Hepatocyte (in vitro differentiated cells): ENCODE results near the gene COL5A1. TPM values are rescaled to one million over a fixed set of nuclear protein-coding genes. Genes with fewer than 3 reads are reported as not detected.

Source experiments
- DNase-seq: peaks from one replicate; pipeline ENCODE4 v3.0.0-alpha.2; 2016; ENCODE audit warnings: low spot score
- H2AFZ ChIP-seq: fragments of 200-600 bp; sonication (generic); 2 replicates; pipeline ENCODE4 v1.6.0; 2016; ENCODE audit warnings: antibody characterized with exemption, mild to moderate bottlenecking
- H3K27ac ChIP-seq: fragments of 200-600 bp; sonication (generic); 2 replicates; pipeline ENCODE4 v1.5.1; 2016; ENCODE audit warnings: mild to moderate bottlenecking
- H3K27me3 ChIP-seq: fragments of 200-600 bp; sonication (generic); 2 replicates; pipeline ENCODE4 v1.6.1; 2016
- H3K36me3 ChIP-seq: fragments of 200-600 bp; sonication (generic); replicated peaks from 2 replicates; pipeline ENCODE4 v1.5.1; 2016; ENCODE audit warnings: low read depth; ENCODE audit not compliant: insufficient read depth
- H3K4me1 ChIP-seq: fragments of 200-600 bp; sonication (generic); 2 replicates; pipeline ENCODE4 v1.5.1; 2016; ENCODE audit warnings: mild to moderate bottlenecking, moderate library complexity; ENCODE audit not compliant: insufficient read depth
- H3K4me2 ChIP-seq: fragments of 200-600 bp; sonication (generic); 2 replicates; pipeline ENCODE4 v1.6.0; 2016
- H3K4me3 ChIP-seq: fragments of 200-600 bp; sonication (generic); 2 replicates; pipeline ENCODE4 v1.5.1; 2016; ENCODE audit warnings: mild to moderate bottlenecking
- H3K79me2 ChIP-seq: fragments of 200-600 bp; sonication (generic); 2 replicates; pipeline ENCODE4 v1.6.0; 2017; ENCODE audit warnings: mild to moderate bottlenecking
- H3K9me2 ChIP-seq: fragments of 200-600 bp; sonication (generic); replicated peaks from 2 replicates; pipeline ENCODE4 v1.6.0; 2017; ENCODE audit warnings: mild to moderate bottlenecking; ENCODE audit not compliant: insufficient read depth
- H3K9me3 ChIP-seq: fragments of 200-600 bp; sonication (generic); 2 replicates; pipeline ENCODE4 v1.5.1; 2016; ENCODE audit warnings: low read depth, mild to moderate bottlenecking
- H4K20me1 ChIP-seq: fragments of 200-600 bp; sonication (generic); 2 replicates; pipeline ENCODE4 v1.6.0; 2016; ENCODE audit warnings: mild to moderate bottlenecking; ENCODE audit not compliant: insufficient read depth, poor library complexity, severe bottlenecking
- EZH2 ChIP-seq: fragments of 200-600 bp; sonication (generic); IDR thresholded peaks from 2 replicates; pipeline ENCODE4 v1.6.1; 2016; ENCODE audit warnings: antibody characterized with exemption, mild to moderate bottlenecking, borderline replicate concordance
- EZH2phosphoT487 ChIP-seq: fragments of 200-600 bp; sonication (generic); IDR thresholded peaks from one replicate; pipeline ENCODE4 v1.6.1; 2018; ENCODE audit warnings: antibody characterized with exemption, mild to moderate bottlenecking, low read depth, moderate library complexity; ENCODE audit not compliant: unreplicated experiment, severe bottlenecking
- WGBS: methylation state at CpG from one replicate; pipeline ENCODE4 v1.1.6; 2016; ENCODE audit warnings: low lambda C conversion rate; ENCODE audit errors: missing lambda C conversion rate; 5-methylcytosine and 5-hydroxymethylcytosine counted together
- polyA plus RNA-seq: library from polyadenylated mRNA; unstranded; fragments of >200 nt; fragmentation: Nextera tagmentation; extraction: Ambion mirVana; gene quantifications from 2 replicates; pipeline ENCODE4 v1.2.1, GENCODE V29; 2016
- total RNA-seq: library from RNA; depleted of rRNA; stranded (reverse); fragments of >200 nt; gene quantifications from 2 replicates; pipeline ENCODE4 v1.2.3, GENCODE V29; 2014
- TF ChIP-seq, protein P1 (sequence below): fragments of 200-600 bp; sonication (generic); IDR thresholded peaks from 2 replicates; pipeline ENCODE4 v1.5.1; 2016; ENCODE audit warnings: antibody characterized with exemption, mild to moderate bottlenecking; ENCODE audit not compliant: poor library complexity

Gene COL5A1
- total and polyA plus RNA-seq, 2 experiments from 2014 or later, result 342 to 347 TPM

DNA sequence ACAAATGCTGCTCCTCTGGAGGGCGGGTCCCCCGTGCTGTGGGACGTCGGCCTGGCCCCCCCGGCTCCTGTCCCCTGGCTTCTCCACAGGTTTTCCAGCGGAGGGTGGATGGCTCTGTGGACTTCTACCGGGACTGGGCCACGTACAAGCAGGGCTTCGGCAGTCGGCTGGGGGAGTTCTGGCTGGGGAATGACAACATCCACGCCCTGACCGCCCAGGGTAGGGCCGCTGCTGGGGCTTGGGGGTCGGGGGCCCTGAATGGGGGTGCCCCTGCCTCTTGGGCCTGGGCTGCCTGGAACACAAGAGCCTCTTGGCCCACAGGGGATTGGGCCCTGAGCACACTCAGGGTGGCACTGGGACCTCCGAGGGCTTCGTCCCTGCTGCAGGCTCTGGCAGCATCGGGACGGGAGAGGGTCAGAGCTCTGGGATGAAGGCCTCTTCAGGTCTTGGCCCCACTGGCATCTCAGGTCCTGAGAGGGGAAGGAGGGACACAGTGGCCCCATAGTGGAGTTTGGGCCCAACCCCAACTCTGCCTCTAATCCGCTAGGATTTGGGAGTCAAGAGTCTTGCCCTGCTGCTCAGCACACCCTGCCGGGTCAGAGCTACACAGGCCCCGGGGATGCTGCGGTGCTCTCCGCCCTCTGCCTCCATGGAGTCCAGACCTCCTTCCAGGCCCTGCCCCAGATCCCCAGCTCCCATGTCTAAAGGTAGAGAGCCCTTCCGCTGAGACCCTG is 244.2 kb downstream of the COL5A1 start:
- Histone ChIP-seq H3K4me3 (no peak overlapping the region), H3K4me2 (no peak overlapping the region), H3K9me2 (no peaks in the 10 kb centered on the region), H4K20me1 (no peaks in the 10 kb centered on the region), H3K79me2 (no peaks in the 10 kb centered on the region), H3K4me1 (no peaks in the 10 kb centered on the region), H2AFZ (no peak overlapping the region), H3K9me3 (no peaks in the 10 kb centered on the region), H3K27me3 (no peaks in the 10 kb centered on the region), H3K36me3 (no peaks in the 10 kb centered on the region), H3K27ac (no peak overlapping the region)
- 93% methylated on average over 23 of the region's 24 CpGs for WGBS
- TF ChIP-seq EZH2phosphoT487, result no peak
- TF ChIP-seq EZH2, result no peak
- TF ChIP-seq, protein P1, sequence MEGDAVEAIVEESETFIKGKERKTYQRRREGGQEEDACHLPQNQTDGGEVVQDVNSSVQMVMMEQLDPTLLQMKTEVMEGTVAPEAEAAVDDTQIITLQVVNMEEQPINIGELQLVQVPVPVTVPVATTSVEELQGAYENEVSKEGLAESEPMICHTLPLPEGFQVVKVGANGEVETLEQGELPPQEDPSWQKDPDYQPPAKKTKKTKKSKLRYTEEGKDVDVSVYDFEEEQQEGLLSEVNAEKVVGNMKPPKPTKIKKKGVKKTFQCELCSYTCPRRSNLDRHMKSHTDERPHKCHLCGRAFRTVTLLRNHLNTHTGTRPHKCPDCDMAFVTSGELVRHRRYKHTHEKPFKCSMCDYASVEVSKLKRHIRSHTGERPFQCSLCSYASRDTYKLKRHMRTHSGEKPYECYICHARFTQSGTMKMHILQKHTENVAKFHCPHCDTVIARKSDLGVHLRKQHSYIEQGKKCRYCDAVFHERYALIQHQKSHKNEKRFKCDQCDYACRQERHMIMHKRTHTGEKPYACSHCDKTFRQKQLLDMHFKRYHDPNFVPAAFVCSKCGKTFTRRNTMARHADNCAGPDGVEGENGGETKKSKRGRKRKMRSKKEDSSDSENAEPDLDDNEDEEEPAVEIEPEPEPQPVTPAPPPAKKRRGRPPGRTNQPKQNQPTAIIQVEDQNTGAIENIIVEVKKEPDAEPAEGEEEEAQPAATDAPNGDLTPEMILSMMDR, result no peak
- no peak for DNase-seq

DNA sequence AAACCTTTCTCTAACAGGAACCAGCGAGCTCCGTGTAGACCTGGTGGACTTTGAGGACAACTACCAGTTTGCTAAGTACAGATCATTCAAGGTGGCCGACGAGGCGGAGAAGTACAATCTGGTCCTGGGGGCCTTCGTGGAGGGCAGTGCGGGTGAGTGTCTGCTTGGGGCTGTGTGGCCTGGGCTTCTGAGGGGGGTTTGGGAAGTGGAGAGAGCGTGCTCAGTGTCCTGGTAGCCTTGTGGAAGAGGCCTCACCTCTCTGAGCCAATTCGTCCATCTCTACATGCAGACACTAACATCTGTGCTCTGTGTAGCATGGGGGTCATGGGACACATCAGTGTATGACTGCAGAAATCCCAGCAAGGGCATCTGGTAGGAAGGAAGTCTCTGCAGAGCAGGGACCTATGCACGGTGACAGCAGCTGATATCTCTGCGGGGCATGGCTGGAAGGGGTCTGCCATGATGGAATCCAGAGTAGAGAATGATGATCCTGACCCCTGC is 244.9 kb downstream of the COL5A1 start:
- no peaks in the 10 kb centered on the region for H3K4me1 ChIP-seq
- no peaks in the 10 kb centered on the region for H4K20me1 ChIP-seq
- no peaks in the 10 kb centered on the region for H3K27me3 ChIP-seq
- H3K79me2 ChIP-seq, result no peaks in the 10 kb centered on the region
- WGBS, result 93% methylated on average over 11 of the region's 11 CpGs
- no peaks in the 10 kb centered on the region for H3K9me2 ChIP-seq
- no peak overlapping the region for H2AFZ ChIP-seq
- DNase-seq, result no peak
- no peak overlapping the region for H3K4me2 ChIP-seq
- TF ChIP-seq EZH2phosphoT487, result no peak
- TF ChIP-seq, protein P1, result no peak
- no peak for TF ChIP-seq EZH2
- H3K9me3 ChIP-seq, result no peaks in the 10 kb centered on the region
- H3K36me3 ChIP-seq, result no peaks in the 10 kb centered on the region
- H3K27ac ChIP-seq, result no peak overlapping the region
- no peak overlapping the region for H3K4me3 ChIP-seq

DNA sequence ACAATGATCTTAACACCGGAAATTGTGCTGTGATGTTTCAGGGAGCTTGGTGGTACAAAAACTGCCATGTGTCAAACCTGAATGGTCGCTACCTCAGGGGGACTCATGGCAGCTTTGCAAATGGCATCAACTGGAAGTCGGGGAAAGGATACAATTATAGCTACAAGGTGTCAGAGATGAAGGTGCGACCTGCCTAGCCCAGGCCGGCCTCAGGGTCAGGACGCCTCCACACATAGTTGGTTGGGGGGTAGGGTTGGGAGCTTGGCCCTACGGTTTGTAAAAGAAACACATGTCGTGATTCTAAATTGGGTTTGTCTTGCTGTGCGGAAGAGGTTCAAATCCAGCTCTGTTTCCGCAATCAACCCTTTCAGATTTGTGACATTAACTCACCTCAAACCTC is 245.6 kb downstream of the COL5A1 start:
- H2AFZ ChIP-seq, result no peak overlapping the region

More for the DNA sequence above, 245.6 kb downstream of the COL5A1 start:
- Histone ChIP-seq H3K27me3 (no peaks in the 10 kb centered on the region), H3K9me3 (no peaks in the 10 kb centered on the region), H3K79me2 (no peaks in the 10 kb centered on the region), H3K4me3 (no peak overlapping the region), H3K27ac (no peak overlapping the region), H3K9me2 (no peaks in the 10 kb centered on the region), H4K20me1 (no peaks in the 10 kb centered on the region), H3K36me3 (no peaks in the 10 kb centered on the region), H3K4me2 (no peak overlapping the region), H3K4me1 (no peaks in the 10 kb centered on the region)
- 91% methylated on average over 10 of the region's 10 CpGs for WGBS
- TF ChIP-seq, protein P1, result no peak
- TF ChIP-seq EZH2phosphoT487 (no peak), EZH2 (no peak)
- DNase-seq, result no peak
